ENCODE results near the gene HOXD9. TPM values are rescaled to one million over a fixed set of nuclear protein-coding genes. Genes with fewer than 3 reads are reported as not detected.

The HOXD9 gene
- total and polyA plus RNA-seq, 2 donors (not counting 3 experiments of a cell fraction or from before 2014, with no cell fraction given), result 1.9 to 3.5 TPM

DNA sequence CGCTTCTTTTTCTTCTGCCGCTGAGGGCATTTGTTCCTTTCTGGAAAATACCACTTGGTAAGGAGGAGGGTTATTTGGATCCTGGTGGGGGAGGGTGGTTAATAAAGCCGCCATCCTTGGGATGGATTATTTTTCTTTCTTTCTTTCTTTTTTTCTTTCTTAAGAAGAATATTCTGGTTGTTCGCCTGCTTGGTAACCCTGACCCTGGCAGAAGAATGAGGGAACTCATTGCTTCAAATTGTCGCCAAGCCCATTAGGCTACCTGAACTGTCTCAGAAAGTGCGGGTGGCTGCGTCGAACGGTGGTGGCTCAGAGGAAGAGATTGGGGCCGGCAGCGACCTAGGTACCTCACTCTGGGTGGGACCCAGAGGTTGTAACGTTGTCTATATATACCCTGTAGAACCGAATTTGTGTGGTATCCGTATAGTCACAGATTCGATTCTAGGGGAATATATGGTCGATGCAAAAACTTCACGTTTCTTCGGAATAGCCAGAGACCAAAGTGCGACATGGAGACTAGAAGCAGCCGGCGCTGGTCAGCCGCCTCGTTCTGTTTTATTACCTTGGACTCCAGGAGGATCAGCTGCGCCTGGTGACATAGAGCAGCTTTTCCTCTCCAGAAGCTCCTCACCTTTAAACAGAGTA is 27.5 kb downstream of the HOXD9 start:
- peaks cover 2 to 22% of the 10 kb centered on the region in 2 experiments for H3K36me3 ChIP-seq (ENCODE audit: control insufficient read depth in 2 of 2, extremely low read depth in 1 of 2, insufficient read depth in 2 of 2, low read length in 2 of 2)
- no peak overlapping the region for H3K9ac ChIP-seq (replicated peaks; ENCODE audit: extremely low read depth, insufficient read depth, low read length)
- H3K4me1 ChIP-seq (ENCODE audit: control insufficient read depth, extremely low read depth, insufficient read depth, low read length), result no peaks in the 10 kb centered on the region
- FAIRE-seq (no peak), DNase-seq (ENCODE audit: low read depth, low spot score) (no peak)
- H3K4me2 ChIP-seq (ENCODE audit: insufficient read depth, low read length), result no peak overlapping the region
- intact Hi-C loops (cut with micrococcal nuclease) (no loop called here), dilution Hi-C loops (cut with MboI; ENCODE audit: extremely low pct_ligation_motif_present, low sequenced_read_pairs) (loop anchor here (25.0 kb wide), 1 partner anchor 487 kb away; no protein-coding TSS in a partner anchor)
- no TSS peak for BruUV-seq (replicated peaks)
- H2AFZ ChIP-seq (ENCODE audit: low read depth, low read length), result no peak overlapping the region
- H3K4me3 ChIP-seq (replicated peaks in 1 of 3; ENCODE audit: insufficient read depth in 1 of 3, low read depth in 1 of 3, low read length in 3 of 3), result no peak overlapping the region
- H3K9me3 ChIP-seq (replicated peaks; ENCODE audit: control insufficient read depth, insufficient read depth, low read length), result no peaks in the 10 kb centered on the region
- H3K27ac ChIP-seq (ENCODE audit: insufficient read depth, low read depth, low read length), result no peak overlapping the region
- no peaks in the 10 kb centered on the region for H4K20me1 ChIP-seq (replicated peaks; ENCODE audit: control insufficient read depth, extremely low read depth, insufficient read depth, low read length)
- H3K9me1 ChIP-seq (replicated peaks; ENCODE audit: control insufficient read depth, extremely low read depth, insufficient read depth, low read length), result no peaks in the 10 kb centered on the region
- peaks cover 38% of the 10 kb centered on the region for H3K79me2 ChIP-seq (ENCODE audit: control insufficient read depth, insufficient read depth, low read length)
- TF ChIP-seq POLR2A (IDR thresholded peaks at IDR 0.05; ENCODE audit: low read depth, low read length) (no peak), GATA2 (IDR thresholded peaks at IDR 0.05; ENCODE audit: insufficient read depth, insufficient read length, low read depth, low read length) (no peak), EZH2 (IDR thresholded peaks at IDR 0.05; ENCODE audit: borderline replicate concordance, low read depth, low read length, severe bottlenecking) (no peak), FOS (IDR thresholded peaks at IDR 0.05; ENCODE audit: borderline replicate concordance, insufficient read depth, low read length) (no peak), POLR2AphosphoS5 (IDR thresholded peaks at IDR 0.05; ENCODE audit: insufficient read depth, low read depth, low read length) (no peak), MYC (IDR thresholded peaks at IDR 0.05; ENCODE audit: low read depth, low read length) (no peak), JUN (IDR thresholded peaks at IDR 0.05; ENCODE audit: borderline replicate concordance, insufficient read depth, insufficient read length, low read depth) (no peak)
- TF ChIP-seq, protein P1, sequence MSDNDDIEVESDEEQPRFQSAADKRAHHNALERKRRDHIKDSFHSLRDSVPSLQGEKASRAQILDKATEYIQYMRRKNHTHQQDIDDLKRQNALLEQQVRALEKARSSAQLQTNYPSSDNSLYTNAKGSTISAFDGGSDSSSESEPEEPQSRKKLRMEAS (IDR thresholded peaks at IDR 0.05; ENCODE audit: insufficient read depth, insufficient read length), result no peak
- TF ChIP-seq, protein P2, sequence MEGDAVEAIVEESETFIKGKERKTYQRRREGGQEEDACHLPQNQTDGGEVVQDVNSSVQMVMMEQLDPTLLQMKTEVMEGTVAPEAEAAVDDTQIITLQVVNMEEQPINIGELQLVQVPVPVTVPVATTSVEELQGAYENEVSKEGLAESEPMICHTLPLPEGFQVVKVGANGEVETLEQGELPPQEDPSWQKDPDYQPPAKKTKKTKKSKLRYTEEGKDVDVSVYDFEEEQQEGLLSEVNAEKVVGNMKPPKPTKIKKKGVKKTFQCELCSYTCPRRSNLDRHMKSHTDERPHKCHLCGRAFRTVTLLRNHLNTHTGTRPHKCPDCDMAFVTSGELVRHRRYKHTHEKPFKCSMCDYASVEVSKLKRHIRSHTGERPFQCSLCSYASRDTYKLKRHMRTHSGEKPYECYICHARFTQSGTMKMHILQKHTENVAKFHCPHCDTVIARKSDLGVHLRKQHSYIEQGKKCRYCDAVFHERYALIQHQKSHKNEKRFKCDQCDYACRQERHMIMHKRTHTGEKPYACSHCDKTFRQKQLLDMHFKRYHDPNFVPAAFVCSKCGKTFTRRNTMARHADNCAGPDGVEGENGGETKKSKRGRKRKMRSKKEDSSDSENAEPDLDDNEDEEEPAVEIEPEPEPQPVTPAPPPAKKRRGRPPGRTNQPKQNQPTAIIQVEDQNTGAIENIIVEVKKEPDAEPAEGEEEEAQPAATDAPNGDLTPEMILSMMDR (IDR thresholded peaks at IDR 0.05; ENCODE audit: extremely low read depth in 1 of 2, insufficient read depth in 1 of 2, low read depth in 1 of 2, low read length in 2 of 2), result no peak
- POLR2A ChIA-PET, result no interaction called here
- no peaks in the 10 kb centered on the region for H3K27me3 ChIP-seq (ENCODE audit: control insufficient read depth in 2 of 2, insufficient read depth in 2 of 2, low read length in 2 of 2)
- CTCF ChIA-PET, result interaction anchor here (1.0 to 3.0 kb wide), 7 partner anchors 9 to 501 kb away, joined by 3 to 11 read pairs (median 4); no protein-coding TSS in a partner anchor

Measured in endothelial cell of umbilical vein (primary cell).